K562 (cell line): ENCODE results near the gene PKP1.

ENCODE experiments used
- CEBPB ChIP-seq: fragments of 450-650 bp; IDR thresholded peaks from 2 replicates; pipeline ENCODE4 v1.6.1; 2016; ENCODE audit warnings: missing genetic modification characterization, missing compliant biosample characterization
- GABPA ChIP-seq: fragments of 200-800 bp; sonication (Bioruptor generic); conservative IDR thresholded peaks from 2 replicates; pipeline ENCODE4 v1.6.1; 2016; ENCODE audit warnings: low read depth, missing genetic modification characterization, missing compliant biosample characterization
- POLR2G ChIP-seq: fragments of 200-400 bp; formaldehyde crosslinking; IDR thresholded peaks from 2 replicates; pipeline ENCODE4 v1.6.1; 2017; ENCODE audit warnings: low read depth, mild to moderate bottlenecking, antibody characterized with exemption, low read length, moderate library complexity
- TCF7 ChIP-seq: sonication (generic); IDR thresholded peaks from 2 replicates; pipeline ENCODE4 v1.6.1; 2016; ENCODE audit warnings: antibody characterized with exemption, borderline replicate concordance
- ZNF311 ChIP-seq: fragments of 250-450 bp; sonication (Bioruptor Pico); IDR thresholded peaks from 2 replicates; pipeline ENCODE4 v1.4.0; 2020; ENCODE audit warnings: mild to moderate bottlenecking, moderate library complexity
- ZNF76 ChIP-seq: fragments of 250-450 bp; sonication (Bioruptor Pico); IDR thresholded peaks from 2 replicates; pipeline ENCODE4 v1.4.0; 2020; ENCODE audit warnings: mild to moderate bottlenecking, moderate library complexity, borderline replicate concordance
- TF ChIP-seq, protein P1 (sequence below): sonication (generic); formaldehyde crosslinking; IDR thresholded peaks from 2 replicates; pipeline ENCODE4 v1.8.1; 2023; ENCODE audit warnings: mild to moderate bottlenecking, missing genetic modification reagents
- TF ChIP-seq, protein P2 (sequence below), 3 experiments: IDR thresholded peaks in 2 of 3; conservative IDR thresholded peaks in 1 of 3; 2 replicates each; pipeline ENCODE4 v1.5.1; 2011 to 2012; ENCODE audit warnings: low read length in 3 of 3, mild to moderate bottlenecking in 3 of 3, control low read depth in 2 of 3, improper control_type of control experiment in 1 of 3, inconsistent platforms in 1 of 3, low read depth in 1 of 3, mixed read lengths in 1 of 3, moderate library complexity in 1 of 3; ENCODE audit not compliant: insufficient read depth in 2 of 3

GRCh38 chr1:201274616-201275252, 8.6 kb upstream of the PKP1 start:
- no peak for TF ChIP-seq CEBPB
- TF ChIP-seq, protein P1, sequence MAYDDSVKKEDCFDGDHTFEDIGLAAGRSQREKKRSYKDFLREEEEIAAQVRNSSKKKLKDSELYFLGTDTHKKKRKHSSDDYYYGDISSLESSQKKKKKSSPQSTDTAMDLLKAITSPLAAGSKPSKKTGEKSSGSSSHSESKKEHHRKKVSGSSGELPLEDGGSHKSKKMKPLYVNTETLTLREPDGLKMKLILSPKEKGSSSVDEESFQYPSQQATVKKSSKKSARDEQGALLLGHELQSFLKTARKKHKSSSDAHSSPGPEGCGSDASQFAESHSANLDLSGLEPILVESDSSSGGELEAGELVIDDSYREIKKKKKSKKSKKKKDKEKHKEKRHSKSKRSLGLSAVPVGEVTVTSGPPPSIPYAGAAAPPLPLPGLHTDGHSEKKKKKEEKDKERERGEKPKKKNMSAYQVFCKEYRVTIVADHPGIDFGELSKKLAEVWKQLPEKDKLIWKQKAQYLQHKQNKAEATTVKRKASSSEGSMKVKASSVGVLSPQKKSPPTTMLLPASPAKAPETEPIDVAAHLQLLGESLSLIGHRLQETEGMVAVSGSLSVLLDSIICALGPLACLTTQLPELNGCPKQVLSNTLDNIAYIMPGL, result no peak
- TF ChIP-seq, protein P2, sequence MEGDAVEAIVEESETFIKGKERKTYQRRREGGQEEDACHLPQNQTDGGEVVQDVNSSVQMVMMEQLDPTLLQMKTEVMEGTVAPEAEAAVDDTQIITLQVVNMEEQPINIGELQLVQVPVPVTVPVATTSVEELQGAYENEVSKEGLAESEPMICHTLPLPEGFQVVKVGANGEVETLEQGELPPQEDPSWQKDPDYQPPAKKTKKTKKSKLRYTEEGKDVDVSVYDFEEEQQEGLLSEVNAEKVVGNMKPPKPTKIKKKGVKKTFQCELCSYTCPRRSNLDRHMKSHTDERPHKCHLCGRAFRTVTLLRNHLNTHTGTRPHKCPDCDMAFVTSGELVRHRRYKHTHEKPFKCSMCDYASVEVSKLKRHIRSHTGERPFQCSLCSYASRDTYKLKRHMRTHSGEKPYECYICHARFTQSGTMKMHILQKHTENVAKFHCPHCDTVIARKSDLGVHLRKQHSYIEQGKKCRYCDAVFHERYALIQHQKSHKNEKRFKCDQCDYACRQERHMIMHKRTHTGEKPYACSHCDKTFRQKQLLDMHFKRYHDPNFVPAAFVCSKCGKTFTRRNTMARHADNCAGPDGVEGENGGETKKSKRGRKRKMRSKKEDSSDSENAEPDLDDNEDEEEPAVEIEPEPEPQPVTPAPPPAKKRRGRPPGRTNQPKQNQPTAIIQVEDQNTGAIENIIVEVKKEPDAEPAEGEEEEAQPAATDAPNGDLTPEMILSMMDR (IDR thresholded peaks at IDR 0.05 in 2 of 3, conservative IDR thresholded peaks at IDR 0.05 in 1 of 3; ENCODE audit: insufficient read depth in 2 of 3, low read depth in 1 of 3, low read length in 3 of 3), result no peak
- TF ChIP-seq TCF7, result no peak
- no peak for TF ChIP-seq GABPA
- TF ChIP-seq ZNF76 (CRISPR knock-in tag), result no peak
- TF ChIP-seq POLR2G, result no peak
- TF ChIP-seq ZNF311 (CRISPR knock-in tag), result no peak
